ENCODE measurements around the gene RPS18. TPM values are rescaled to one million over a fixed set of nuclear protein-coding genes. Genes with fewer than 3 reads are reported as not detected.

The RPS18 gene
- total and polyA plus RNA-seq, 9 donors = 4,177 to 11,953 (median 5,981) TPM

DNA sequence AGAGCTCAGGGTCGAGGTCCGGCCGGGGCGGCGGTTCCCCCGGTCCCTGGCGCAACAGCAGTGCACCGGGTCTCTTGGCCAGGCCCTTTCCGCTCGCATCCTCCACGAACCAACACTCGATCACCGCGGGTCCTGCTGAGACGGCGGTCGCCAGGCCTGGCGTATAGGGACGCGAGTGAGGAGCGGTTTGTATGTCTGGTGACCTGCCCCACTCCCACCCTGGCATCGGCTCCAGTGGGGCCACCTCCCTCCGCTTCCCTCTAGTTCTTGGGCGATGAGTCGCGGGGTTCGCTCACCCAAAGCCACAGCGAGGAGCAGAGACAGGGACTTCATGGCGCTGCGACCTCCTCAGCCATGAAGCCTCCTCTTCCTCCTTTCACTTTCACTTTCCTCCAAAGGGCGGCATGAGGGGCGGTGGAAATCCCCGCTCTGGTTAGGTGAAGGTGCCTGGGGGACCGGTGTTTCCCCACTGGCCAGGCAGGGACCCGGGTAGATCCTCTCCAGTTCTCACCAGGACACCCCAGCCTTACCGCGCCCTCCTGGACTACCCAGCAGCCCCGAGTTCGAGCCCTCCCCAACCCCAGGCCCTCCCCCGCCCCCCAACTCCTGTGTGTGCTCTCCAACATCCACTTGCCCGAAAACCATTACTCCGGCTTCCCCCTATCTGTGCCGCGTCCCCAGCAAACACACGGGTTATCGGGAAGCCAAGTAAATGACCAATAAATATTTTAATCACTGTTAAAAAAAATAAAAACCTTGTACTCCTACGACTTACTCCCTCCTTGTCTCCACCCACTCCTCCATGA, 42.0 kb downstream of the RPS18 start, which contains the start of gene TAPBP:
TSS of gene TAPBP (minus strand) at position 370 of the 806 bp plus-strand sequence. CDS start at position 333, 37 bp downstream.
- TF ChIP-seq POLR2A (IDR thresholded peaks at IDR 0.05) = peak; percentile 40
- TF ChIP-seq, protein P1, sequence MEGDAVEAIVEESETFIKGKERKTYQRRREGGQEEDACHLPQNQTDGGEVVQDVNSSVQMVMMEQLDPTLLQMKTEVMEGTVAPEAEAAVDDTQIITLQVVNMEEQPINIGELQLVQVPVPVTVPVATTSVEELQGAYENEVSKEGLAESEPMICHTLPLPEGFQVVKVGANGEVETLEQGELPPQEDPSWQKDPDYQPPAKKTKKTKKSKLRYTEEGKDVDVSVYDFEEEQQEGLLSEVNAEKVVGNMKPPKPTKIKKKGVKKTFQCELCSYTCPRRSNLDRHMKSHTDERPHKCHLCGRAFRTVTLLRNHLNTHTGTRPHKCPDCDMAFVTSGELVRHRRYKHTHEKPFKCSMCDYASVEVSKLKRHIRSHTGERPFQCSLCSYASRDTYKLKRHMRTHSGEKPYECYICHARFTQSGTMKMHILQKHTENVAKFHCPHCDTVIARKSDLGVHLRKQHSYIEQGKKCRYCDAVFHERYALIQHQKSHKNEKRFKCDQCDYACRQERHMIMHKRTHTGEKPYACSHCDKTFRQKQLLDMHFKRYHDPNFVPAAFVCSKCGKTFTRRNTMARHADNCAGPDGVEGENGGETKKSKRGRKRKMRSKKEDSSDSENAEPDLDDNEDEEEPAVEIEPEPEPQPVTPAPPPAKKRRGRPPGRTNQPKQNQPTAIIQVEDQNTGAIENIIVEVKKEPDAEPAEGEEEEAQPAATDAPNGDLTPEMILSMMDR (IDR thresholded peaks at IDR 0.05) = no peak
- intact Hi-C loops (cut with DNase I) = loop anchor here in 2 of 4 donors (10.0 kb wide), 2 partner anchors 101 to 111 kb away; partner anchors contain the start of genes CUTA (in 1 of the 2), PHF1 (in 1 of the 2) and SYNGAP1 (in 1 of the 2)
- Histone ChIP-seq H3K36me3 (no peaks in the 10 kb centered on the region), H3K4me3 (peak within 1 kb of the TSS; percentile 64), H3K9me3 (no peaks in the 10 kb centered on the region), H3K27me3 (no peaks in the 10 kb centered on the region), H3K4me1 (ENCODE audit: insufficient read depth) (peaks cover 8% of the 10 kb centered on the region), H3K27ac (peak within 1 kb of the TSS; percentile 93 to 96)
- DNase-seq = peak in 4 of 5 donors; percentile 55 to 73 (median 70)
- 0% methylated on average over 47 of the region's 47 CpGs for WGBS, 3 donors

DNA sequence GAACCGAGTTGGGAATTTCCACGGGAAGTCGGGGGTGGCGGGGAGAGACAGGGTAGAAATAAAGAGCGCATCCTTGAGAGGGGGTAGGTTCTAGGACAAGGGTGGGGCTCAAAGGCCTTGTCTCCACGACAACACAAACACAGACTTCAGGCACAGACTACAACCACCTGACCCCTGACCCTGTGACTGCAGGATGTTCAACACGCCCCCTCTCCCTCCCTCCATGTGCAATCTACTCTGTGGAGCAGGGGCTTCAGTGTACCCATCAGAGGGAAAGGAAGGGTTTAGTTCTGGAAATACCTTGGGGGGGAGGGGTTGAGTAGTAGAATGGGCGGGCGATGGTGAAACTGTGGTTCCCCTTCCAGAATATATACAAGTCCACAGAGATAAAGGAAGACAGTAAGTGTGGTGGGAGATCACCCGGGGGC, 42.7 kb downstream of the RPS18 start:
- WGBS, 3 donors = 0 to 1% (median 1%) methylated on average over 10 of the region's 10 CpGs
- no peaks in the 10 kb centered on the region for H3K9me3 ChIP-seq
- DNase-seq = peak in 4 of 5 donors; percentile 67 to 85 (median 68)
- peaks cover 8% of the 10 kb centered on the region for H3K4me1 ChIP-seq (ENCODE audit: insufficient read depth)
- intact Hi-C loops (cut with DNase I) = loop anchor here in 2 of 4 donors (10.0 kb wide), 2 partner anchors 100 to 110 kb away; partner anchors contain the start of genes CUTA (in 1 of the 2), PHF1 (in 1 of the 2) and SYNGAP1 (in 1 of the 2)
- H3K27ac ChIP-seq = peak overlapping the region; percentile 93 to 96
- H3K27me3 ChIP-seq = no peaks in the 10 kb centered on the region
- no peaks in the 10 kb centered on the region for H3K36me3 ChIP-seq
- peak overlapping the region; percentile 64 for H3K4me3 ChIP-seq
- TF ChIP-seq POLR2A (IDR thresholded peaks at IDR 0.05) (peak; percentile 34), EP300 (IDR thresholded peaks at IDR 0.05) (no peak)
- TF ChIP-seq, protein P1 (IDR thresholded peaks at IDR 0.05) = no peak

DNA sequence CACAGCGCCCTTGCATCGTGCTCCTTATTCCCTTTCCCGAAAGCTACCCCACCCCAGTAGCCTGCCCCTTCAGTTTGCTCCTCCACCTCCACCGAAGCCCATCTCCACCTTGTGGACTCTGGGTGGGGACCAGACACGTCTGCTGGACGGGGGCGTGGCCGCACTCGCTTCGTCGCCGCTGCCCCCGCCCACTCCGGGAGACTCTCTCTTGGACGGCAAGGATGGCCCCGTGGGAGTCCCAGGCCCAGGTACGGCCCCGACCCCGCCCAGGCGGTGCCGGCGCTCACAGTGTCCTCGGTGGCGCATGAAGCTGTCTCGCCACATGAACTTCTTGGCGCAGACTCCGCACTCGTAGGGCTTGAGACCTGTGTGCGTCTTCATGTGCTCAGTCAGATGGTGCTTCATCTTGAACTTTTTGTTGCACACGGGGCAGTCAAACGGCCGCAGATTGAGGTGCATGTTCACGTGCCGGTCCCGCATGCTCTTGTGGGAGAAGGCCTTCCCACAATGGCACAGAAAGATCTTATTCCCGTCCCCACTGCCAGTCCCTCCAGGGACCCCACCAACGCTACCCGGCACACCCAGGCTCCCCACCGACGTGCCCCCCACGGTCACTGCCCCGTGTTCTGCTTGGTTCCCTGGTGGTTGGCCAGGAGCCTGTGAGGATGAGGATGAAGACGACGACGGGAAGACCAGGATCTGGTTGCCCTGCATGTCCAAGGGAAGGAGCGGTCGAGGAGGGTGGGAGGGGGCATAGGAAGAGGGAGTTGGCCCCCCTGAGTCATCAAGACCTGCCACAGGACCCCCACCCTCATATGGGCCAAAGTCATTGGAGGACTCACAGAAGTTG, 43.3 kb downstream of the RPS18 start:
- Histone ChIP-seq H3K27me3 (no peaks in the 10 kb centered on the region), H3K4me1 (ENCODE audit: insufficient read depth) (peaks cover 8% of the 10 kb centered on the region), H3K9me3 (no peaks in the 10 kb centered on the region), H3K27ac (peak overlapping the region; percentile 59 to 93), H3K36me3 (no peaks in the 10 kb centered on the region), H3K4me3 (peak overlapping the region; percentile 64)
- DNase-seq = peak; percentile 58 to 76 (median 72)
- 29 to 36% (median 35%) methylated on average over 46 to 47 of the region's 47 CpGs for WGBS, 3 donors
- TF ChIP-seq POLR2A (IDR thresholded peaks at IDR 0.05) (no peak), EP300 (IDR thresholded peaks at IDR 0.05) (no peak)
- intact Hi-C loops (cut with DNase I) = loop anchor here in 2 of 4 donors (5.0 to 10.0 kb wide), 3 partner anchors 43 to 110 kb away; partner anchors contain the start of genes CUTA (in 1 of the 2), PHF1 (in 1 of the 2), RPS18 (in 1 of the 2) and SYNGAP1 (in 1 of the 2)

DNA sequence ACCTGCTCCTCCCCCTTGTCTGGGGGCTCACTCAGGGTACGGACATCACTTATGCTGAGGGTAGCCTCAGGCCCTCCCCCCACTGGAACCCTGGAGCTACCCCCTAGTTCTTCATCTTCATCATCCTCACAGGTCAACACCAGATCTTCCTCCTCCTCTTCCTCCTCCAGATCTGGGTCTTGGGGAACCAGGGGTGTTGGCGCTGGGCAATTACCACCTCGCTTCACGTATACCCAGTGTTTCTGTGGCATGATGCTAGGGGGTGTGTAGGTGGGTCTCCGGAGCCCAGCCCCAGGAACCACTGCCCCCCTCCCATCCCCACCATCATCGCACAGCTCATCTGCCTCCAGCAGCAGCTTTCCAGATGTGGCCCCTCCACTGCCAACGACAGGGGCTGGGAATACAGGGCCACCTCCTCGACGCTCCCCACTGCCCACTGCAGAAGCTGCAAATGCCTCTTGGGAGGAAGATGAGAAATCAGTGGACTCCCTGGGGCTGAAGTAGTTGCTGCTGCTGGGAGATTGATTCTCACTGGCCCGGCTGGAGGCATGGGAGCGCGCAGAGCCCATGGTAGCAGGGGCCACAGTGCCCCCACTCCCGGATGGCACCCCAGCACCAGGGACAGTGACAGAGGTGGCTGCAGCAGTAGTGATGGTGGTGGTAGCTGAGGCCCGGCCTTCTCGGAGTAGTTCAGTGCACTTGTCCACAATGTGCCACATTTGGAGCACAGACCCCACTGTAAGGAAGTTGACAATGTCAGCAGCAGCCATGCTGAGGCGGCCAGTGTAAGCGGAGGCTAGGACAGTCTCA, 44.1 kb downstream of the RPS18 start:
- DNase-seq = peak in 3 of 5 donors; percentile 19 to 48 (median 41)
- Histone ChIP-seq H3K27ac (no peak overlapping the region), H3K4me1 (ENCODE audit: insufficient read depth) (peaks cover 8% of the 10 kb centered on the region), H3K9me3 (no peaks in the 10 kb centered on the region), H3K27me3 (no peaks in the 10 kb centered on the region), H3K4me3 (no peak overlapping the region), H3K36me3 (no peaks in the 10 kb centered on the region)
- intact Hi-C loops (cut with DNase I) = loop anchor here in 2 of 4 donors (5.0 to 10.0 kb wide), 3 partner anchors 44 to 109 kb away; partner anchors contain the start of genes CUTA (in 1 of the 2), PHF1 (in 1 of the 2), RPS18 (in 1 of the 2) and SYNGAP1 (in 1 of the 2)
- WGBS, 3 donors = 83 to 86% (median 86%) methylated on average over 17 of the region's 17 CpGs
- TF ChIP-seq EP300 (IDR thresholded peaks at IDR 0.05) = no peak
- no peak for TF ChIP-seq POLR2A (IDR thresholded peaks at IDR 0.05)
- TF ChIP-seq, protein P1 (IDR thresholded peaks at IDR 0.05) = no peak

Measured in ovary (tissue), 9 donors.